Karpas-422 (cell line): Measurements from ENCODE around the gene BLTP2. TPM values are rescaled to one million over a fixed set of nuclear protein-coding genes. Genes with fewer than 3 reads are reported as not detected.
A peak's percentile ranks its signal among the peaks of the same experiment; 100 is the strongest.

ENCODE experiments used
- DNase-seq: peaks from one replicate; pipeline ENCODE4 v3.0.0-alpha.2; 2015
- H2AFZ ChIP-seq: fragments of 200-600 bp; sonication (generic); 2 replicates; pipeline ENCODE4 v1.6.1; 2014; ENCODE audit warnings: antibody characterized with exemption, low read length, mixed read lengths
- H3K27ac ChIP-seq: fragments of 200-600 bp; sonication (generic); 2 replicates; pipeline ENCODE4 v1.5.1; 2014; ENCODE audit warnings: mild to moderate bottlenecking, low read length, moderate library complexity
- H3K27me3 ChIP-seq: fragments of 200-600 bp; sonication (generic); 2 replicates; pipeline ENCODE4 v1.6.1; 2014; ENCODE audit warnings: low read length, mixed read lengths
- H3K36me3 ChIP-seq: fragments of 200-600 bp; sonication (generic); 2 replicates; pipeline ENCODE4 v1.6.1; 2014; ENCODE audit warnings: low read length, mixed read lengths; ENCODE audit not compliant: insufficient read depth
- H3K4me1 ChIP-seq: fragments of 200-600 bp; sonication (generic); 2 replicates; pipeline ENCODE4 v1.6.1; 2014; ENCODE audit warnings: mild to moderate bottlenecking, low read length, mixed read lengths
- H3K4me2 ChIP-seq: fragments of 200-600 bp; sonication (generic); 2 replicates; pipeline ENCODE4 v1.6.1; 2014; ENCODE audit warnings: low read length, low read depth, mild to moderate bottlenecking; ENCODE audit not compliant: poor library complexity, severe bottlenecking
- H3K4me3 ChIP-seq: fragments of 200-600 bp; sonication (generic); 2 replicates; pipeline ENCODE4 v1.5.1; 2014; ENCODE audit warnings: mild to moderate bottlenecking, antibody characterized with exemption, low read length, mixed read lengths
- H3K79me2 ChIP-seq: fragments of 200-600 bp; sonication (generic); 2 replicates; pipeline ENCODE4 v1.6.1; 2014; ENCODE audit warnings: mild to moderate bottlenecking, low read length, mixed read lengths
- H3K9ac ChIP-seq: fragments of 200-600 bp; sonication (generic); 2 replicates; pipeline ENCODE4 v1.6.0; 2014; ENCODE audit warnings: low read length
- H3K9me2 ChIP-seq: fragments of 200-600 bp; sonication (generic), shearing (Covaris generic); replicated peaks from 2 replicates; pipeline ENCODE4 v1.6.0; 2014; ENCODE audit warnings: mild to moderate bottlenecking, low read length, moderate library complexity; ENCODE audit not compliant: insufficient read depth
- H3K9me3 ChIP-seq: fragments of 300-700, 200-600 bp; sonication (generic); 2 replicates; pipeline ENCODE4 v1.6.1; 2014; ENCODE audit warnings: low read length, mixed read lengths
- H4K20me1 ChIP-seq: fragments of 200-600 bp; sonication (generic); 2 replicates; pipeline ENCODE4 v1.6.1; 2014; ENCODE audit warnings: mild to moderate bottlenecking, antibody characterized with exemption, low read length, low read depth; ENCODE audit not compliant: insufficient read depth
- total RNA-seq: library from RNA; depleted of rRNA; stranded (reverse); fragments of >200 nt; shearing (Covaris generic); gene quantifications from 2 replicates; pipeline ENCODE4 v1.2.3, GENCODE V29; 2014; ENCODE audit warnings: low replicate concordance

Gene BLTP2
- total RNA-seq, 1 experiment from 2014 or later = 133 TPM

DNA sequence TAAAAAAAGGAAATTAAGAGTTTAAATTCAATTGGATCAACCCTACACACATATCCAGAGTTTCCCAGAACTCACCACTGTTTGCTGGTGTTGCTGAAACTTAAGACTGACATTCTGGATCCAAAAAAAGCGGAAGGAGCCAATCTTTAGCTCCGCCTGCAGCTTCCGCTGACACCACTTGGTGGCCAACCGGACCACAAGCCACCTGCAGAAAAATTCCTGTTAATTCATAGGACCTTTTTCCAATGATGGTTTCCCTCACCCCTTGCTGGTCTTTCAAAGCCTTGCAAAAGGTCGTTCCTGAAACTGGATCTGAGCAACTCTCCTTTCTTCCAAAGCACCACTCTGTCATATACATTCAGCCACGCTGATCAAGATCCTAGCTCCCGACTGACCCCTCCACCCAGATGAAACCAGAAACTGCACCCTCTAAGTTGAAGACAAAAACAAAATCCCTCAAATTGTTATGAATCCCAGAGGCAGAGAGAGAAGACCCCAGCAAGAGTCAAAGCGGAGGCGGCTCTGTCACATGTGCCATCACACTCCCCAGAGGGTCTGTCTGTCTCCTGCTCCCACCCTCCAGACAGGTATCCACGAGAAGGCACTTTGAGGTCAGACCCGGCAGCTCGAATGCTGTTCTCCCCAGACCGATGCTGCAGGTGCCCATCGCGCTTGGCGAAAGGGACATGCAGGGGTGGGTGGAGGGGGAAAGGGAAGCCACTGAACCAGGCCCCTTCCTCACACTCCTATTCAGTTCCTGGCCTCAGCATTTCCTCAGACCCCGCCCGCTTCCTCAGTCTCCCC, 773 bp downstream of the BLTP2 start:
- Histone ChIP-seq H3K9ac (peak overlapping the region; percentile 97), H4K20me1 (peaks cover 12% of the 10 kb centered on the region; the same call in 1 of the 2 replicates), H3K27ac (peak overlapping the region; percentile 74), H3K9me3 (no peaks in the 10 kb centered on the region), H3K9me2 (no peaks in the 10 kb centered on the region), H3K4me3 (peak overlapping the region; percentile 98), H3K27me3 (no peaks in the 10 kb centered on the region), H3K79me2 (peaks cover 50% of the 10 kb centered on the region), H3K4me2 (peak overlapping the region; percentile 99), H3K36me3 (peaks cover 44% of the 10 kb centered on the region), H2AFZ (no peak overlapping the region; the same call in 1 of the 2 replicates), H3K4me1 (peaks cover 29% of the 10 kb centered on the region)
- DNase-seq = peak; percentile 87

DNA sequence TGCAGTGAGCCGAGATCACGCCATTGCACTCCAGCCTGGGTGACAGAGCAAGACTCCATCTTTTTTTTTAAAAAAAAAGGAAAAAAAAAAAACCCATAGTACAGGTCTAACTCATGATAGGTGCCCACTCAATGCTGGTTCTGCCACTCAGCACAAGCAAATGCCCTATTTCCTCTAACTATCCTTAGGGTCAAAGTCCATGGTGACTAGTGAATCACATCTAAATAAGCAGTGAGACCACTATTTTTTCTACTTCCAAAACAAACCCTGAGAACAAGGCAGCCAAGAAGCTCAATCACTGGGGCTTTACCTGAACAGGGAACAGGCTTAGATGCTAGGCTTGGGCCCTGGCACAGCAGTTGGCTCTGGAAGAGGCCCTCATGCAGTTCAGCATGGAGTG, 3.4 kb downstream of the BLTP2 start:
- H2AFZ ChIP-seq = no peak overlapping the region
- no peaks in the 10 kb centered on the region for H3K9me3 ChIP-seq
- H3K4me2 ChIP-seq = no peak overlapping the region
- H3K79me2 ChIP-seq = peaks cover 74% of the 10 kb centered on the region
- H3K27me3 ChIP-seq = no peaks in the 10 kb centered on the region
- H3K9me2 ChIP-seq = no peaks in the 10 kb centered on the region
- peaks cover 12% of the 10 kb centered on the region; the same call in 1 of the 2 replicates for H4K20me1 ChIP-seq
- no peak overlapping the region for H3K4me3 ChIP-seq
- no peak for DNase-seq
- no peak overlapping the region for H3K9ac ChIP-seq
- peaks cover 60% of the 10 kb centered on the region for H3K36me3 ChIP-seq
- H3K4me1 ChIP-seq = peaks cover 21% of the 10 kb centered on the region
- no peak overlapping the region for H3K27ac ChIP-seq

DNA sequence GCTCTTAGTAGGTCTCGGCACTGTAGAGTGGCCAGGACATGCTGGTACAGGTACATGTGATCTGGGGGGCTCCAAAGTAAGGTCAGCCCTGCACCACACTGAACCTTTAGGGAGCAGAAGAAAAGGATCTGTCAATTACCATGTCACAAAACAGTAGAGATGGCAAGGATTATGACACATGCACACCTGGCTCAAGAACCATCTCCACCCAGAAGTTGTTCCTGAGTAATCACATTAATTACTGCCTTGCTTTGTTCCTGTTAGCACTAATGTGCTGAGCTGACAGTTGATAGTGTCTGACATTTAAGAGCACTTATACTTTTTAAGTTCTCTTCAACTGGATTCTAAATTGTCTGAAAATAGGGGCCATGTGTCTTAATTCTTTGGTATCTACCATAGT, 9.5 kb downstream of the BLTP2 start:
- Histone ChIP-seq H3K27ac (no peak overlapping the region), H3K27me3 (no peaks in the 10 kb centered on the region), H3K4me1 (no peaks in the 10 kb centered on the region), H3K36me3 (peaks cover 87% of the 10 kb centered on the region), H3K4me2 (no peak overlapping the region), H4K20me1 (peaks cover 32% of the 10 kb centered on the region), H3K9me2 (no peaks in the 10 kb centered on the region), H3K9ac (no peak overlapping the region), H3K4me3 (no peak overlapping the region), H3K9me3 (no peaks in the 10 kb centered on the region), H2AFZ (no peak overlapping the region), H3K79me2 (peaks cover 72% of the 10 kb centered on the region)
- no peak for DNase-seq

DNA sequence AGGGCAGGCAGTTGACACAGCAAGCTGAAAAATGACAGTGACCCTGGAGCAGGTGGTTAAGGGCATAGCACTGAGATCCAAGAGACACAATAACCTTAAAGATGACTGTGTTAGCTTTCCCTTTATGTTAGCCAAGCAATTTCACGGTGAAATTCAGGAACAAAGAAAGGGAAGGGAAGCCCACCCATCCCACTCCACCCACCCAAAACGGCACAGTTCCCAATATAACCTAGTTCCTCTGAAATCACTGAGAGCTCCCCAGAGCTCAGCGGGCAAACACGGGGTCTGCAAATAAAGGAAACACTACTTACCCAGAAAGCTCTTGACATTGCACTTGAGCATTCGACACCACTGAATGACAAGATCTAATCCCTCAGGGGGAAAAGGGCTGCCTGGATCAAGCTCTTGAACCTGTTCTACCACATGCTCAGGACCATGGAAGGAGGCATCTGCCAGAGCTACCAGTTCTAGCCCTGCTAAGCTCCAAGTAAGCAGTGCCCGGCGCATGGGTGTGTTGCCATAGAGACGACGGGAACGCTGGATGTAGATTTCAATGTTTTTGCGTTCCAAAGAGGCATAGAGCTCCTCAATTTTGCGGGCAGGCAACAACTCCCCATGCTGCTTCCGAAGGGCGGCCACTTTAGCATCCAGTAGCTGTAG, 10.6 kb downstream of the BLTP2 start:
- Histone ChIP-seq H3K79me2 (peaks cover 65% of the 10 kb centered on the region), H4K20me1 (peaks cover 32% of the 10 kb centered on the region), H3K9me2 (no peaks in the 10 kb centered on the region)

DNA sequence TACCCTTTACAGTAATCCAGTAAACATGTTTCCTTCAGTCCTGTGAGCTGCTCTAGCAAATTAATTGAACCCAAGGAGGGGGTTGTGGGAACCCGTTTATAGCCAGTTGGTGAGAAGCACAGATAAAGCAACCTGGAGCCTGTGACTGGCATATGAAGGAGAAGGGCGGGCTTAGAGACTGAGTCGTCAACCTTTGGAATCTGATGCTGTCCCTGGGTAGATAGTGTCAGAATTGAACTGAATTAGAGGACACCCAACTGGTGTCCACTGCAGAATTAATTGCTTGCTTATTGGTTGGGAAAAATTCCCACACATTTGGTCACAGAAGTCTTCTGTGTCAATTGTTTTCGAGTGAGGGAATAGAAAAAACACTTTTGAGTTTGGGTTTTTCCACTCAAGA, 18.1 kb downstream of the BLTP2 start:
- DNase-seq = no peak
- no peak overlapping the region for H3K27ac ChIP-seq
- H3K4me3 ChIP-seq = no peak overlapping the region
- no peak overlapping the region for H3K4me2 ChIP-seq
- H3K4me1 ChIP-seq = peaks cover 2% of the 10 kb centered on the region; the same call in 1 of the 2 replicates
- H3K79me2 ChIP-seq = peaks cover 8% of the 10 kb centered on the region; the same call in 1 of the 2 replicates
- H3K9me2 ChIP-seq = no peaks in the 10 kb centered on the region
- H2AFZ ChIP-seq = no peak overlapping the region
- no peak overlapping the region for H3K9ac ChIP-seq
- peaks cover 5% of the 10 kb centered on the region; the same call in 1 of the 2 replicates for H4K20me1 ChIP-seq
- H3K9me3 ChIP-seq = no peaks in the 10 kb centered on the region
- no peaks in the 10 kb centered on the region for H3K27me3 ChIP-seq
- peaks cover 59% of the 10 kb centered on the region for H3K36me3 ChIP-seq

More for the DNA sequence above, 10.6 kb downstream of the BLTP2 start:
- Histone ChIP-seq H3K36me3 (peaks cover 80% of the 10 kb centered on the region), H3K9ac (no peak overlapping the region), H3K4me2 (no peak overlapping the region), H3K27me3 (no peaks in the 10 kb centered on the region), H3K4me1 (no peaks in the 10 kb centered on the region), H3K4me3 (no peak overlapping the region), H2AFZ (no peak overlapping the region), H3K27ac (no peak overlapping the region), H3K9me3 (no peaks in the 10 kb centered on the region)
- no peak for DNase-seq

DNA sequence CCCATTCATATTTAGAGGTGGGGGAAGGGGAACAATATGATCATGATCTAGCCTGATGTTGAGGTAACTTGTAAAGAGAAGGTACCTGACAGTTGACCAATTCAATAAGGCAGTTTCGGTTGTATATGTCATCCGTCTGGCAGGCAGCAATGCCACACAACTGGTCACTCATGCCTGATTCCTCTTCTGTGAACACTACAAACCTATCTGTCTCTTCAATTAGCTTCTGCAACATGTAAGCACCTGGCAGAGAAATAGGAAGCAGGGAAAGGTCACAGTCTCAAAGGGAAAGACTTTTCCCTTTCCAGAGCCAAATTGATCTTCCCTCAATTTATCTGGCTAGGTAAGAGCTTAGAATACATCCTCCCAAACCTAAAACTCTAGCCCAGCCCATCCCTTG, 20.8 kb downstream of the BLTP2 start:
- Histone ChIP-seq H4K20me1 (peaks cover 5% of the 10 kb centered on the region; the same call in 1 of the 2 replicates), H3K36me3 (peaks cover 70% of the 10 kb centered on the region; the same call in 1 of the 2 replicates), H2AFZ (no peak overlapping the region), H3K9ac (no peak overlapping the region), H3K4me2 (no peak overlapping the region), H3K27me3 (no peaks in the 10 kb centered on the region), H3K4me3 (no peak overlapping the region), H3K4me1 (peaks cover 2% of the 10 kb centered on the region; the same call in 1 of the 2 replicates), H3K9me3 (no peaks in the 10 kb centered on the region), H3K9me2 (no peaks in the 10 kb centered on the region), H3K79me2 (peaks cover 10% of the 10 kb centered on the region; the same call in 1 of the 2 replicates), H3K27ac (no peak overlapping the region)
- DNase-seq = no peak

DNA sequence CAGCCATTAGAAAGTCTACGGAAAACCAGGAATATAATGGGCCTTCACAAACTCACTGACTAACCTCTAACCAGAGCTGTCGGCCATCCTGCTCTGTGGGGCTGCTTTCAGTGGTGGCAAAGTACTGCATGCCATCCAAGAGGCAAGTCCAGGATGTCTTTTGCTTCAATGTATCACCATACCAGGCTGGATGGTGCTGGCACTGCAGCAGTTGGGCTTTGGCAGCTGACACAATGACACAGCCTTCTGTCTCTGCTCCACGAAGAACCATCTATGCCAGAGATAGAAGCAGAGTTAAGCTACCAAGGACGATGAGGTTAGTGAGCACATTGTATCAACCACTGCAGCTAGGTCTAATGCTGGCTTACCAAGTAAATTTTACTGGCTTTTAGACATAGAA, 21.3 kb downstream of the BLTP2 start:
- Histone ChIP-seq H3K27me3 (no peaks in the 10 kb centered on the region), H3K27ac (no peak overlapping the region), H3K79me2 (peaks cover 10% of the 10 kb centered on the region; the same call in 1 of the 2 replicates), H3K4me3 (no peak overlapping the region), H2AFZ (no peak overlapping the region), H3K36me3 (peaks cover 74% of the 10 kb centered on the region; the same call in 1 of the 2 replicates), H3K4me1 (peaks cover 2% of the 10 kb centered on the region; the same call in 1 of the 2 replicates), H3K4me2 (no peak overlapping the region), H3K9ac (no peak overlapping the region), H4K20me1 (peaks cover 5% of the 10 kb centered on the region; the same call in 1 of the 2 replicates), H3K9me2 (no peaks in the 10 kb centered on the region), H3K9me3 (no peaks in the 10 kb centered on the region)
- no peak for DNase-seq

DNA sequence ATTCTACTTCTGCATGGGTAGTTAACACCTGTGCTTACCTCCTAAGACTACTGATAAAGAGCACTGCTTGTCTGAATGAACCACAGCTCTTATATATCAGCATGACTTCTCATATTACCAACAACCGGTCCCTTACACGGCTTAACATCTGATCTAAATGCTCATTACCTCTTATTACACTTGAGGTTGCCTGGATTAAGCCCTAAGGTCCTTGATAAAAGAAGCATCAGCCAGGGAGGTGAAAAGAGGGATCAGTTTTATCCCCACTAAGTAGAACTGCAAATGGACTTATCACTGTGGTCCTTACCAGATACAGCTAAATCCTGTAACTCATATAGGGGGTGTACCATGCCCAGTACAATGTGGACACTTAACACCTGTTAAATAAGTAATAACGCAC, 22.8 kb downstream of the BLTP2 start:
- no peak for DNase-seq
- Histone ChIP-seq H3K9ac (no peak overlapping the region), H3K9me2 (no peaks in the 10 kb centered on the region), H3K4me1 (peaks cover 2% of the 10 kb centered on the region; the same call in 1 of the 2 replicates), H3K27ac (no peak overlapping the region), H4K20me1 (peaks cover 5% of the 10 kb centered on the region; the same call in 1 of the 2 replicates), H3K27me3 (no peaks in the 10 kb centered on the region), H2AFZ (no peak overlapping the region), H3K9me3 (no peaks in the 10 kb centered on the region), H3K4me2 (no peak overlapping the region), H3K79me2 (peaks cover 6% of the 10 kb centered on the region; the same call in 1 of the 2 replicates), H3K4me3 (no peak overlapping the region), H3K36me3 (peaks cover 71% of the 10 kb centered on the region; the same call in 1 of the 2 replicates)
